ENCODE data around the gene GFER.
"Not testable (repeated sequence)": the region's sequence is repeated elsewhere in the genome, so short reads cannot be mapped to it uniquely, and the experiment has no call there.

GFER gene

GRCh38 chr16:1953734-1954133, 30.3 kb upstream of the GFER start:
- no peak for DNase-seq (ENCODE audit: low read depth, low spot score)
- H3K27ac ChIP-seq = no peak overlapping the region

GRCh38 chr16:1957434-1958142, 26.4 kb upstream of the GFER start:
- not testable (repeated sequence) for DNase-seq (ENCODE audit: low read depth, low spot score); H3K27ac ChIP-seq

- H3K27ac ChIP-seq; DNase-seq (ENCODE audit: low read depth, low spot score): not testable (repeated sequence)
These were observed 25.9 kb upstream of the GFER start for GRCh38 chr16:1958143-1958491.

- H3K27ac ChIP-seq = no peak overlapping the region
These were observed 25.2 kb upstream of the GFER start for GRCh38 chr16:1958715-1959268.

GRCh38 chr16:1959269-1960039, 24.5 kb upstream of the GFER start, which contains the start of gene NDUFB10:
Gene NDUFB10, plus strand, starts transcription at chr16:1959538. Its CDS starts 87 bp downstream, at chr16:1959625.
- H3K27ac ChIP-seq = peak within 1 kb of the TSS; percentile 56
- no peak for DNase-seq (ENCODE audit: low read depth, low spot score)

More at GRCh38 chr16:1958715-1959268, 25.2 kb upstream of the GFER start:
- no peak for DNase-seq (ENCODE audit: low read depth, low spot score)

- peak overlapping the region; percentile 56 for H3K27ac ChIP-seq
- DNase-seq (ENCODE audit: low read depth, low spot score) = no peak
These were observed 23.0 kb upstream of the GFER start for GRCh38 chr16:1960665-1961630.

GRCh38 chr16:1961651-1962067, 22.3 kb upstream of the GFER start:
- no peak for DNase-seq (ENCODE audit: low read depth, low spot score)
- H3K27ac ChIP-seq = peak overlapping the region; percentile 56

- not testable (repeated sequence) for DNase-seq (ENCODE audit: low read depth, low spot score)
- peak overlapping the region; percentile 94 for H3K27ac ChIP-seq
These were observed 21.5 kb upstream of the GFER start for GRCh38 chr16:1962161-1963153.

GRCh38 chr16:1963806-1964505, 20.0 kb upstream of the GFER start:
- no peak for DNase-seq (ENCODE audit: low read depth, low spot score)
- peak overlapping the region; percentile 94 for H3K27ac ChIP-seq

GRCh38 chr16:1964506-1965395, 19.2 kb upstream of the GFER start, which contains the start of gene RPS2:
Gene RPS2, minus strand, starts transcription at chr16:1964826. Its CDS starts 201 bp downstream, at chr16:1964625.
- peak within 1 kb of the TSS; percentile 94 for H3K27ac ChIP-seq
- peak; percentile 90 for DNase-seq (ENCODE audit: low read depth, low spot score)

GRCh38 chr16:1965396-1966001, 18.5 kb upstream of the GFER start:
- no peak for DNase-seq (ENCODE audit: low read depth, low spot score)
- H3K27ac ChIP-seq = peak overlapping the region; percentile 94

- no peak within 1 kb of the TSS for H3K27ac ChIP-seq
- no peak for DNase-seq (ENCODE audit: low read depth, low spot score)
These were observed 17.5 kb upstream of the GFER start, which contains the start of gene RNF151 for GRCh38 chr16:1966460-1966859. Gene RNF151, plus strand, starts transcription at chr16:1966856. Its CDS starts 26 bp downstream, at chr16:1966882.

GRCh38 chr16:1968146-1968953, 15.6 kb upstream of the GFER start:
- no peak overlapping the region for H3K27ac ChIP-seq
- DNase-seq (ENCODE audit: low read depth, low spot score) = no peak

- peak within 1 kb of the TSS; percentile 90 for H3K27ac ChIP-seq
- peak; percentile 52 for DNase-seq (ENCODE audit: low read depth, low spot score)
These were observed 12.1 kb upstream of the GFER start, which contains the start of gene TBL3 for GRCh38 chr16:1971796-1972489. Gene TBL3, plus strand, starts transcription at chr16:1972053. Its CDS starts 112 bp downstream, at chr16:1972165.

- DNase-seq (ENCODE audit: low read depth, low spot score) = no peak
- peak overlapping the region; percentile 90 for H3K27ac ChIP-seq
These were observed 11.5 kb upstream of the GFER start for GRCh38 chr16:1972490-1972877.

All from epithelial cell of prostate (primary cell).